A549 (cell line): ENCODE results near the gene GOLGA7B. TPM values are rescaled to one million over a fixed set of nuclear protein-coding genes. Genes with fewer than 3 reads are reported as not detected.

Experiments used
- ATAC-seq, 2 experiments: fragments of 200-7000 bp in 1 of 2; fragments of >200 bp in 1 of 2; cut with Nextera tagmentation in 1 of 2; cut with Tn5 transposase in 1 of 2; 3 replicates each; pipeline versions ENCODE4 v1.8.0 to v1.9.1; 2018 to 2020; ENCODE audit warnings: mild to moderate bottlenecking in 1 of 2, moderate library complexity in 1 of 2
- CTCF ChIA-PET: fragments of 300-600 bp; sonication (Branson Sonifier 250); formaldehyde crosslinking; extraction: SDS; loops from one replicate; lab custom pipeline; 2021; ENCODE audit warnings: antibody characterized with exemption, inconsistent platforms; lab: Yijun Ruan, JAX
- POLR2A ChIA-PET: fragments of 350-600 bp; formaldehyde crosslinking; extraction: SDS; loops from one replicate; lab custom pipeline; 2021; ENCODE audit warnings: antibody characterized with exemption, inconsistent platforms; lab: Yijun Ruan, JAX
- DNase-seq, 2 experiments: peaks; one replicate each; pipeline versions ENCODE4 v3.0.0 to v3.0.0-alpha.2; 2011 to 2016; ENCODE audit warnings: low read depth in 1 of 2, low spot score in 1 of 2
- FAIRE-seq: peaks from 2 replicates; lab custom pipeline; 2011; peaks lifted over from hg19 to GRCh38; lab: Jason Lieb, UNC
- H3K27ac ChIP-seq, 2 experiments: fragments of >200 bp; sonication (Bioruptor Twin); formaldehyde crosslinking; 3 replicates each; pipeline ENCODE4 v1.5.1; 2016 to 2017
- H3K4me1 ChIP-seq: fragments of >200 bp; sonication (Bioruptor Twin); formaldehyde crosslinking; 3 replicates; pipeline ENCODE4 v1.6.1; 2016
- H3K4me2 ChIP-seq: fragments of >200 bp; sonication (Bioruptor Twin); formaldehyde crosslinking; 3 replicates; pipeline ENCODE4 v1.6.1; 2016
- H3K4me3 ChIP-seq: fragments of >200 bp; sonication (Bioruptor Twin); formaldehyde crosslinking; 3 replicates; pipeline ENCODE4 v1.5.1; 2016
- H3K9me3 ChIP-seq: fragments of >200 bp; sonication (Bioruptor Twin); formaldehyde crosslinking; 3 replicates; pipeline ENCODE4 v1.6.1; 2016
- CBX2 ChIP-seq: fragments of 200-600 bp; sonication (generic); IDR thresholded peaks from 2 replicates; pipeline ENCODE4 v1.6.1; 2016; ENCODE audit warnings: low read depth, mild to moderate bottlenecking, borderline replicate concordance
- CEBPB ChIP-seq, 2 experiments: fragments of >200 bp in 1 of 2; sonication (Bioruptor Twin) in 1 of 2; formaldehyde crosslinking in 1 of 2; IDR thresholded peaks; 2 replicates each; pipeline ENCODE4 v1.6.1; 2012 to 2016
- EHF ChIP-seq: fragments of 250-450 bp; sonication (Bioruptor Pico); IDR thresholded peaks from 2 replicates; pipeline ENCODE4 v1.5.0; 2020; ENCODE audit warnings: mild to moderate bottlenecking
- FOXS1 ChIP-seq: fragments of 250-450 bp; sonication (Bioruptor Pico); IDR thresholded peaks from 2 replicates; pipeline ENCODE4 v1.5.0; 2020; ENCODE audit warnings: mild to moderate bottlenecking, moderate library complexity
- HOXA7 ChIP-seq: fragments of 250-450 bp; sonication (Bioruptor Pico); IDR thresholded peaks from 2 replicates; pipeline ENCODE4 v1.5.0; 2020; ENCODE audit warnings: mild to moderate bottlenecking, moderate library complexity
- JUNB ChIP-seq: fragments of >200 bp; sonication (Bioruptor Twin); formaldehyde crosslinking; IDR thresholded peaks from 2 replicates; pipeline ENCODE4 v1.6.1; 2016
- MAZ ChIP-seq: fragments of 150-350 bp; IDR thresholded peaks from 2 replicates; pipeline ENCODE4 v1.6.1; 2014; ENCODE audit warnings: antibody characterized with exemption, low read depth, low read length, borderline replicate concordance
- POLR2A ChIP-seq: IDR thresholded peaks from 2 replicates; pipeline ENCODE4 v1.6.1; 2012; ENCODE audit warnings: mild to moderate bottlenecking, low read length
- RAD21 ChIP-seq, 2 experiments: fragments of >200 bp in 1 of 2; sonication (Bioruptor Twin) in 1 of 2; formaldehyde crosslinking in 1 of 2; IDR thresholded peaks in 1 of 2; conservative IDR thresholded peaks in 1 of 2; 2 replicates in 1 of 2; 3 replicates in 1 of 2; pipeline ENCODE4 v1.6.1; 2012 to 2018; ENCODE audit warnings: inconsistent platforms in 1 of 2
- RARB ChIP-seq: fragments of 250-450 bp; sonication (Bioruptor Pico); IDR thresholded peaks from 2 replicates; pipeline ENCODE4 v1.8.0; 2021; ENCODE audit warnings: mild to moderate bottlenecking, moderate library complexity
- SMC3 ChIP-seq: fragments of >200 bp; sonication (Bioruptor Twin); formaldehyde crosslinking; IDR thresholded peaks from 3 replicates; pipeline ENCODE4 v1.6.1; 2018; ENCODE audit warnings: inconsistent platforms
- TFCP2L1 ChIP-seq: fragments of 250-450 bp; sonication (Bioruptor Pico); IDR thresholded peaks from 2 replicates; pipeline ENCODE4 v1.5.0; 2021; ENCODE audit warnings: mild to moderate bottlenecking
- ZFP36 ChIP-seq: fragments of 450-650 bp; IDR thresholded peaks from 2 replicates; pipeline ENCODE4 v1.6.1; 2014; ENCODE audit warnings: borderline replicate concordance; ENCODE audit not compliant: partially characterized antibody
- ZNF302 ChIP-seq: fragments of 250-450 bp; sonication (Bioruptor Pico); IDR thresholded peaks from 2 replicates; pipeline ENCODE4 v1.9.0; 2021; ENCODE audit warnings: inconsistent platforms, mild to moderate bottlenecking, moderate library complexity
- ZSCAN20 ChIP-seq: fragments of 250-450 bp; sonication (Bioruptor Pico); IDR thresholded peaks from 2 replicates; pipeline ENCODE4 v1.8.0; 2022; ENCODE audit warnings: mild to moderate bottlenecking, moderate library complexity
- WGBS: methylation state at CpG from one replicate; pipeline ENCODE4 v1.1.6; 2017; ENCODE audit errors: missing lambda C conversion rate; 5-methylcytosine and 5-hydroxymethylcytosine counted together
- polyA minus RNA-seq: library from RNA; depleted of rRNA, polyadenylated mRNA; stranded (reverse); fragments of >200 nt; gene quantifications from 2 replicates; pipeline ENCODE4 v1.2.3, GENCODE V29; 2011; rRNA and poly(A)+ RNA removed
- polyA plus RNA-seq, 4 experiments: library from polyadenylated mRNA; depleted of rRNA in 3 of 4; stranded (reverse); fragments of >200 nt; fragmentation: RNase III in 1 of 4; extraction: RNeasy Plus Mini Kit Qiagen cat#74134 plus additional on column Dnase treatment in 1 of 4; gene quantifications; 2 replicates in 3 of 4; 3 replicates in 1 of 4; pipeline ENCODE4 v1.2.3, GENCODE V29; 2011 to 2017
- TF ChIP-seq, protein P1 (sequence below): fragments of 200-600 bp; sonication (generic); IDR thresholded peaks from 2 replicates; pipeline ENCODE4 v1.6.1; 2016; ENCODE audit warnings: antibody characterized with exemption, mild to moderate bottlenecking, moderate library complexity
- TF ChIP-seq, protein P2 (sequence below): fragments of 250-450 bp; sonication (Bioruptor Pico); IDR thresholded peaks from 2 replicates; pipeline ENCODE4 v1.5.0; 2021; ENCODE audit warnings: mild to moderate bottlenecking, moderate library complexity, borderline replicate concordance
- TF ChIP-seq, protein P3 (sequence below): fragments of 250-450 bp; sonication (Bioruptor Pico); IDR thresholded peaks from 2 replicates; pipeline ENCODE4 v1.5.0; 2020; ENCODE audit warnings: low read depth, mild to moderate bottlenecking, moderate library complexity
- TF ChIP-seq, protein P4 (sequence below): fragments of >200 bp; sonication (Bioruptor Twin); formaldehyde crosslinking; IDR thresholded peaks from 3 replicates; pipeline ENCODE4 v1.5.1; 2016
- TF ChIP-seq, protein P5 (sequence below): IDR thresholded peaks from 2 replicates; pipeline ENCODE4 v1.6.1; 2012

Gene GOLGA7B
- 0.62 and 1.1 TPM in 2 replicates for polyA plus RNA-seq (2011; rRNA removed)
- 0.36 and 0.40 TPM in 2 replicates for polyA plus RNA-seq (2012; cell fraction: cytosol; rRNA removed)
- polyA plus RNA-seq (2012; cell fraction: nucleus; rRNA removed), result 0.55 and 1.3 TPM in 2 replicates
- polyA plus RNA-seq (2017; fragmentation: RNase III; extraction: RNeasy Plus Mini Kit Qiagen cat#74134 plus additional on column Dnase treatment), result 0.98 to 1.5 TPM (median 1.4 TPM) in 3 replicates
- polyA minus RNA-seq, result 0.92 and 1.2 TPM in 2 replicates

DNA sequence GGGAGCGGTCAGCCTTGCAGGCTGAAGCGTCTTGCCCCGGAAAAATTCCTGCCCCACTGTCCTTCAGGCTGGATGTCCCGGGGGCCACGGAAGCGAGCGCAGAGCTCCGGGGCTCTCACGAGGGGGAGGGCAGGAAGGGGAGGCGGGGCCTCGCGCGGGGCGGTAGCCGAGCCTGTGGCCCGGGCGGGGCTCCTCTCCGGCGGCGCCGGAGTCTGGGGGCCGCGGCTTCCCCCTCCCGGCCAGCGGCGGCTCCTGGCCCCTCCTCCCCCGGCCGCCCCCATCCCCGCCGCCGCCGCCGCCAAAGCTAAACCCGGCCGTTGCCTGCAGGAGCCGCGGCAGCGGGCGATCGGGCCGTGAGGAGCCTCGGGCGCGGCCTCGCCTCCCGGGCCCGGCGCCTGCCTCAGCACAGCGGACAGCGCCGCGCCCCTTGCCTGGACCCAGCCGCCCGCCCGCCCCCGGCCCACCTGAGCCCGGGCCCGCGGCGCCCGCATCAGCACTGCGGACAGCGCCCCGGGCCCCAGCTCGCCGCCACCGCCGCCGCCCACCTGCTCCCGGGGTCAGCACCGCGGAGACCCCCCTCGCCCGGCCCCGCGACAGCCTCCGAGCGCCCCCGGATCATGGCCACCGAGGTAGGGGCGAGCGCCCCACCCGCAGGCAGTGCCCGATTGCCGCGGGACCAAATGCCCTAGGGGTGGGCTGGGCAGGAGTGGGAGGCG, at the start of gene GOLGA7B:
Gene GOLGA7B, plus strand, starts transcription at position 157 of the 716 bp plus-strand sequence. Its CDS starts 461 bp downstream, at position 618.
- peak within 1 kb of the TSS; percentile 76 to 83 for H3K27ac ChIP-seq
- FAIRE-seq (no peak), ATAC-seq (peak; percentile 84 to 86), DNase-seq (peak in 1 of 2 experiments; percentile 60)
- H3K4me2 ChIP-seq, result peak within 1 kb of the TSS; percentile 98
- TF ChIP-seq MAZ, result no peak
- TF ChIP-seq, protein P1, sequence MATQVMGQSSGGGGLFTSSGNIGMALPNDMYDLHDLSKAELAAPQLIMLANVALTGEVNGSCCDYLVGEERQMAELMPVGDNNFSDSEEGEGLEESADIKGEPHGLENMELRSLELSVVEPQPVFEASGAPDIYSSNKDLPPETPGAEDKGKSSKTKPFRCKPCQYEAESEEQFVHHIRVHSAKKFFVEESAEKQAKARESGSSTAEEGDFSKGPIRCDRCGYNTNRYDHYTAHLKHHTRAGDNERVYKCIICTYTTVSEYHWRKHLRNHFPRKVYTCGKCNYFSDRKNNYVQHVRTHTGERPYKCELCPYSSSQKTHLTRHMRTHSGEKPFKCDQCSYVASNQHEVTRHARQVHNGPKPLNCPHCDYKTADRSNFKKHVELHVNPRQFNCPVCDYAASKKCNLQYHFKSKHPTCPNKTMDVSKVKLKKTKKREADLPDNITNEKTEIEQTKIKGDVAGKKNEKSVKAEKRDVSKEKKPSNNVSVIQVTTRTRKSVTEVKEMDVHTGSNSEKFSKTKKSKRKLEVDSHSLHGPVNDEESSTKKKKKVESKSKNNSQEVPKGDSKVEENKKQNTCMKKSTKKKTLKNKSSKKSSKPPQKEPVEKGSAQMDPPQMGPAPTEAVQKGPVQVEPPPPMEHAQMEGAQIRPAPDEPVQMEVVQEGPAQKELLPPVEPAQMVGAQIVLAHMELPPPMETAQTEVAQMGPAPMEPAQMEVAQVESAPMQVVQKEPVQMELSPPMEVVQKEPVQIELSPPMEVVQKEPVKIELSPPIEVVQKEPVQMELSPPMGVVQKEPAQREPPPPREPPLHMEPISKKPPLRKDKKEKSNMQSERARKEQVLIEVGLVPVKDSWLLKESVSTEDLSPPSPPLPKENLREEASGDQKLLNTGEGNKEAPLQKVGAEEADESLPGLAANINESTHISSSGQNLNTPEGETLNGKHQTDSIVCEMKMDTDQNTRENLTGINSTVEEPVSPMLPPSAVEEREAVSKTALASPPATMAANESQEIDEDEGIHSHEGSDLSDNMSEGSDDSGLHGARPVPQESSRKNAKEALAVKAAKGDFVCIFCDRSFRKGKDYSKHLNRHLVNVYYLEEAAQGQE, result peak; percentile 72
- TF ChIP-seq FOXS1 (CRISPR knock-in tag), result no peak
- TF ChIP-seq, protein P2, sequence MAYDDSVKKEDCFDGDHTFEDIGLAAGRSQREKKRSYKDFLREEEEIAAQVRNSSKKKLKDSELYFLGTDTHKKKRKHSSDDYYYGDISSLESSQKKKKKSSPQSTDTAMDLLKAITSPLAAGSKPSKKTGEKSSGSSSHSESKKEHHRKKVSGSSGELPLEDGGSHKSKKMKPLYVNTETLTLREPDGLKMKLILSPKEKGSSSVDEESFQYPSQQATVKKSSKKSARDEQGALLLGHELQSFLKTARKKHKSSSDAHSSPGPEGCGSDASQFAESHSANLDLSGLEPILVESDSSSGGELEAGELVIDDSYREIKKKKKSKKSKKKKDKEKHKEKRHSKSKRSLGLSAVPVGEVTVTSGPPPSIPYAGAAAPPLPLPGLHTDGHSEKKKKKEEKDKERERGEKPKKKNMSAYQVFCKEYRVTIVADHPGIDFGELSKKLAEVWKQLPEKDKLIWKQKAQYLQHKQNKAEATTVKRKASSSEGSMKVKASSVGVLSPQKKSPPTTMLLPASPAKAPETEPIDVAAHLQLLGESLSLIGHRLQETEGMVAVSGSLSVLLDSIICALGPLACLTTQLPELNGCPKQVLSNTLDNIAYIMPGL (CRISPR knock-in tag), result no peak
- TF ChIP-seq, protein P3, sequence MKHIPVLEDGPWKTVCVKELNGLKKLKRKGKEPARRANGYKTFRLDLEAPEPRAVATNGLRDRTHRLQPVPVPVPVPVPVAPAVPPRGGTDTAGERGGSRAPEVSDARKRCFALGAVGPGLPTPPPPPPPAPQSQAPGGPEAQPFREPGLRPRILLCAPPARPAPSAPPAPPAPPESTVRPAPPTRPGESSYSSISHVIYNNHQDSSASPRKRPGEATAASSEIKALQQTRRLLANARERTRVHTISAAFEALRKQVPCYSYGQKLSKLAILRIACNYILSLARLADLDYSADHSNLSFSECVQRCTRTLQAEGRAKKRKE (CRISPR knock-in tag), result no peak
- no peak for TF ChIP-seq ZNF302 (CRISPR knock-in tag)
- no peak for TF ChIP-seq TFCP2L1 (CRISPR knock-in tag)
- TF ChIP-seq RARB, result no peak
- 11% methylated on average over 7 of the region's 87 CpGs for WGBS
- H3K4me3 ChIP-seq, result peak within 1 kb of the TSS; percentile 84
- ChIA-PET POLR2A (interaction anchor here (0.5 to 1.2 kb wide), 5 partner anchors 8 to 116 kb away, joined by 3 to 5 read pairs (median 3); no protein-coding TSS in a partner anchor), CTCF (interaction anchor here (0.9 to 7.8 kb wide), 8 partner anchors 14 to 194 kb away, joined by 3 to 62 read pairs (median 4); no protein-coding TSS in a partner anchor)
- no peaks in the 10 kb centered on the region for H3K9me3 ChIP-seq
- peaks cover 6% of the 10 kb centered on the region; the same call in 2 of the 3 replicates for H3K4me1 ChIP-seq

DNA sequence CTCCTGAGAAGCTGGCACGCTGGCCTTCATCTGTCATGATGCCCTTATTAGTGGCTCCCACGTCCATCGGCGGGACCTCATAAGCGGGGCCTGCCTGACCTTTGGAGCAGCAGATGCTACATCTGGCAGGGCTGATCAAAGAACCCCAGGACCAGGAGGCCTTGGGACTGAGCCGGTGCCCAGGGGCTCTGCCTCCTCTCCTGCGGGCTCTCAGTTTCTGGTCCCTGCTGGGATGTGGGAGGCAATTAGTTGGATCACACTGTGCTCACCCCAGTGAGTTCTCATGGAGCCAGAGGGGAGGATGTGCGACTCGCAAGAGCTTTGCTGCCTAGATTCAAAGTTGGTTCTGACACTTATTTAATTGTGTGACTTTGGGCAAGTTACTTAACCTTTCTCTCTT, 49.2 kb upstream of the GOLGA7B start:
- CTCF ChIA-PET, result interaction anchor here (2.0 to 17.4 kb wide), 3 partner anchors 8 to 68 kb away, joined by 4 to 649 read pairs (median 55); no protein-coding TSS in a partner anchor
- FAIRE-seq (no peak), ATAC-seq (no peak), DNase-seq (no peak)
- WGBS, result 75% methylated on average over 5 of the region's 9 CpGs
- Histone ChIP-seq H3K4me1 (no peaks in the 10 kb centered on the region), H3K4me3 (no peak overlapping the region), H3K9me3 (peaks cover 10% of the 10 kb centered on the region; the same call in 2 of the 3 replicates), H3K27ac (no peak overlapping the region), H3K4me2 (no peak overlapping the region)
- POLR2A ChIA-PET, result interaction anchor here (0.9 kb wide), 1 partner anchor 64 kb away, joined by 3 read pairs; the partner anchor contains the start of gene ZFYVE27
- TF ChIP-seq TFCP2L1 (CRISPR knock-in tag), result no peak
- no peak for TF ChIP-seq JUNB
- TF ChIP-seq, protein P4, sequence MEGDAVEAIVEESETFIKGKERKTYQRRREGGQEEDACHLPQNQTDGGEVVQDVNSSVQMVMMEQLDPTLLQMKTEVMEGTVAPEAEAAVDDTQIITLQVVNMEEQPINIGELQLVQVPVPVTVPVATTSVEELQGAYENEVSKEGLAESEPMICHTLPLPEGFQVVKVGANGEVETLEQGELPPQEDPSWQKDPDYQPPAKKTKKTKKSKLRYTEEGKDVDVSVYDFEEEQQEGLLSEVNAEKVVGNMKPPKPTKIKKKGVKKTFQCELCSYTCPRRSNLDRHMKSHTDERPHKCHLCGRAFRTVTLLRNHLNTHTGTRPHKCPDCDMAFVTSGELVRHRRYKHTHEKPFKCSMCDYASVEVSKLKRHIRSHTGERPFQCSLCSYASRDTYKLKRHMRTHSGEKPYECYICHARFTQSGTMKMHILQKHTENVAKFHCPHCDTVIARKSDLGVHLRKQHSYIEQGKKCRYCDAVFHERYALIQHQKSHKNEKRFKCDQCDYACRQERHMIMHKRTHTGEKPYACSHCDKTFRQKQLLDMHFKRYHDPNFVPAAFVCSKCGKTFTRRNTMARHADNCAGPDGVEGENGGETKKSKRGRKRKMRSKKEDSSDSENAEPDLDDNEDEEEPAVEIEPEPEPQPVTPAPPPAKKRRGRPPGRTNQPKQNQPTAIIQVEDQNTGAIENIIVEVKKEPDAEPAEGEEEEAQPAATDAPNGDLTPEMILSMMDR, result no peak
- TF ChIP-seq SMC3, result no peak
- TF ChIP-seq, protein P5, sequence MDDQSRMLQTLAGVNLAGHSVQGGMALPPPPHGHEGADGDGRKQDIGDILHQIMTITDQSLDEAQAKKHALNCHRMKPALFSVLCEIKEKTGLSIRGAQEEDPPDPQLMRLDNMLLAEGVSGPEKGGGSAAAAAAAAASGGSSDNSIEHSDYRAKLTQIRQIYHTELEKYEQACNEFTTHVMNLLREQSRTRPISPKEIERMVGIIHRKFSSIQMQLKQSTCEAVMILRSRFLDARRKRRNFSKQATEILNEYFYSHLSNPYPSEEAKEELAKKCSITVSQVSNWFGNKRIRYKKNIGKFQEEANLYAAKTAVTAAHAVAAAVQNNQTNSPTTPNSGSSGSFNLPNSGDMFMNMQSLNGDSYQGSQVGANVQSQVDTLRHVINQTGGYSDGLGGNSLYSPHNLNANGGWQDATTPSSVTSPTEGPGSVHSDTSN, result no peak
- no peak for TF ChIP-seq ZFP36
- TF ChIP-seq EHF, result no peak
- TF ChIP-seq RAD21 (conservative IDR thresholded peaks at IDR 0.05 in 1 of 2, IDR thresholded peaks at IDR 0.05 in 1 of 2), result no peak
- no peak for TF ChIP-seq ZSCAN20
- no peak for TF ChIP-seq HOXA7 (CRISPR knock-in tag)
- no peak for TF ChIP-seq CEBPB (IDR thresholded peaks at IDR 0.05)
- TF ChIP-seq POLR2A, result no peak
- TF ChIP-seq, protein P1, result no peak
- no peak for TF ChIP-seq CBX2
- no peak for TF ChIP-seq FOXS1 (CRISPR knock-in tag)
